Right lung (tissue), 10 donors: ENCODE results near the gene PPP3R2. TPM values are rescaled to one million over a fixed set of nuclear protein-coding genes. Genes with fewer than 3 reads are reported as not detected.

Experiments used
- DNase-seq, 2 donors: peaks; one replicate each; pipeline ENCODE4 v3.0.0-alpha.2; 2013
- long read RNA-seq, 8 donors: transcript quantifications; one replicate each; lab custom pipeline, GENCODE V29; 2026
- polyA plus RNA-seq, 5 donors: library from polyadenylated mRNA; unstranded; fragments of 120-200 nt; gene quantifications; one replicate each; pipeline versions ENCODE4 v1.2.1 to v1.2.3, GENCODE V29; 2013; ENCODE audit warnings: inconsistent platforms in 1 of 5, low replicate concordance in 1 of 5; ENCODE audit not compliant: insufficient read length in 5 of 5, insufficient read depth in 1 of 5

Gene PPP3R2
- polyA plus RNA-seq: under 1 TPM in 1 of 5 donors, not detected in 4; 0.04 TPM
- long read RNA-seq, donor 1: 0 reads
- long read RNA-seq, donor 2: 0 reads
- long read RNA-seq, donor 3: 0 reads
- long read RNA-seq, donor 4: 0 reads
- long read RNA-seq, donor 5: 0 reads
- long read RNA-seq, donor 6: 0 reads
- long read RNA-seq, donor 7: 0 reads
- long read RNA-seq, donor 8: 0 reads

- no peak for DNase-seq
Observed at GRCh38 chr9:101594796-101595195, at the start of gene PPP3R2. TSS of gene PPP3R2 (minus strand) at chr9:101594969. CDS start at chr9:101594921, 48 bp downstream.

GRCh38 chr9:101639785-101640665 is 45.3 kb upstream of the PPP3R2 start:
- DNase-seq: peak in 1 of 2 donors; percentile 5

GRCh38 chr9:101639311-101639710 is 44.5 kb upstream of the PPP3R2 start:
- peak; percentile 13 to 25 for DNase-seq

- no peak for DNase-seq
Observed at GRCh38 chr9:101636247-101636646, 41.5 kb upstream of the PPP3R2 start.

- no peak for DNase-seq
Observed at GRCh38 chr9:101635473-101635872, 40.7 kb upstream of the PPP3R2 start.

- no peak for DNase-seq
Observed at GRCh38 chr9:101634741-101635409, 40.1 kb upstream of the PPP3R2 start.

GRCh38 chr9:101632611-101633010 is 37.8 kb upstream of the PPP3R2 start:
- no peak for DNase-seq

GRCh38 chr9:101631892-101632291 is 37.1 kb upstream of the PPP3R2 start:
- no peak for DNase-seq

- DNase-seq: no peak
Observed at GRCh38 chr9:101629636-101630035, 34.9 kb upstream of the PPP3R2 start.

- DNase-seq: no peak
Observed at GRCh38 chr9:101628173-101628572, 33.4 kb upstream of the PPP3R2 start.

GRCh38 chr9:101626295-101626694 is 31.5 kb upstream of the PPP3R2 start:
- no peak for DNase-seq

- DNase-seq: no peak
Observed at GRCh38 chr9:101625876-101626275, 31.1 kb upstream of the PPP3R2 start.

GRCh38 chr9:101620452-101620851 is 25.7 kb upstream of the PPP3R2 start:
- no peak for DNase-seq

- no peak for DNase-seq
Observed at GRCh38 chr9:101618698-101619097, 23.9 kb upstream of the PPP3R2 start.

GRCh38 chr9:101605547-101605946 is 10.8 kb upstream of the PPP3R2 start:
- DNase-seq: no peak

GRCh38 chr9:101604296-101604695 is 9.5 kb upstream of the PPP3R2 start:
- no peak for DNase-seq

GRCh38 chr9:101601904-101602765 is 7.4 kb upstream of the PPP3R2 start:
- DNase-seq: peak; percentile 27 to 48

GRCh38 chr9:101593345-101593744 is 1.4 kb downstream of the PPP3R2 start:
- no peak for DNase-seq

GRCh38 chr9:101592788-101593187 is 2.0 kb downstream of the PPP3R2 start:
- DNase-seq: no peak

GRCh38 chr9:101591787-101592446 is 2.9 kb downstream of the PPP3R2 start:
- DNase-seq: no peak

GRCh38 chr9:101590901-101591300 is 3.9 kb downstream of the PPP3R2 start:
- DNase-seq: no peak
